ENCODE measurements around the gene DCN.
"Not testable (repeated sequence)": the region's sequence is repeated elsewhere in the genome, so short reads cannot be mapped to it uniquely, and the experiment has no call there.

DCN gene

DNA sequence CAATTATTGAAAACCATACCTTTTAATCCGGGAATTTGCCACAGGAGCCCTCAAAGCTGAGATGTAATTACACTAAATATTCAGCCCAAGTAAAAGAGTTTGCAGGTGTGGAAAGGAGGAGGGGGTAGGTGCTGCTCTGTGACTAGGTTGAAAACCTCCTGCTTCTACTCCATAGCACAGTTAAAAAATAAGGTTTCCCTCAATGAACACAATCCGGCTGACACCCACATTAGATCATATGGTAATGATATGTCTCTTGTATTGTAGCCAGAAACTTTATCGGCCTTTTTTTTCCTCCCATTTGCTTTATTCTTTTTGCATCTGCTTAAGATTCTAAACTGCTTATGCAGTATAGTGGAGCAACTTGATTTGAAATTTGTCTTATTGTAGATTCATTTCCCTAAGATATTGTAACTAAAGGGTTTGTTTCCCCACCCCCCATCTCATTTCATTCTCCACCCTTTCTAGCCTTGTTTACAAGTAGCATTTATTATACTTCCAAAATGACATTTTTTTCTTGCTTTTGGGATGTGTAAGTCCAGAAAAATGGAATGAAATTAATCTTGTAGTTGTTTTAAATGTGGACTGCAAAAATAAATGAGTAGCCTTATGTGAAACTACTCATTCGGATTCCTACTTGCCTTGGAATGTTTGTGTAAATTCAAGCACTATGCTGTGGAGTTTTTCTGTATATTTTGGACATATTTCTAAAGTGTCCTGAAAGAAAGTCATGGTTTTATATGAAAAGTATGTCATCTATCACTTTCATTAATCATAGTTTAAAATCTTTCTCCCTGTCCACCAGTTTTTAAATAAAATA lies at the start of gene DCN:
Gene DCN, minus strand, starts transcription at position 182 of the 820 bp plus-strand sequence. CDS start 4,265 bp downstream, outside the sequence.
- in situ Hi-C loops (cut with HindIII; ENCODE audit: low sequenced_read_pairs), result no loop called here

- in situ Hi-C loops (cut with HindIII; ENCODE audit: low sequenced_read_pairs), result no loop called here
These were observed 48.2 kb upstream of the DCN start for GRCh38 chr12:91230841-91231240.

- in situ Hi-C loops (cut with HindIII; ENCODE audit: low sequenced_read_pairs), result no loop called here
These were observed 44.3 kb upstream of the DCN start for GRCh38 chr12:91226951-91227350.

GRCh38 chr12:91225316-91225715 lies 42.7 kb upstream of the DCN start:
- in situ Hi-C loops (cut with HindIII; ENCODE audit: low sequenced_read_pairs), result no loop called here

DNA sequence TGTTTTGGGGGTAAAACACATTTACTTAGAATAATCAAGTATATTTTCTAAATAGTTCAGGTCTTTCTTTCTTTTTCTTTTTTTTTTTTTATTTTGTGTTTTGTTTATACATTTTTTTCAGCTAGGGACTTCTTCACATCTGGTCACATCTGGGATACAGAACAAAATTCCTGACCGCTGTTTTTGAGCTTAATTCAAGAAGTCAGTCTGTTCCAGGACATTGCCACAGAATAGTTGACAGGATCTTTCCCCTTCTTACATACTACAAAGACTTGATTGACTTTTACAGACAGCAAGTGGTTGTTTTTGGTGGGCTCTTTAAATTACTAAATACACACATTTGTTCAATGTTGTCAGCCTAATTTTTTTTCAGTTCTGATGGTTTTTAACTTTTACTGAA lies 41.8 kb upstream of the DCN start:
- in situ Hi-C loops (cut with HindIII; ENCODE audit: low sequenced_read_pairs), result no loop called here

GRCh38 chr12:91222746-91223145 lies 40.1 kb upstream of the DCN start:
- in situ Hi-C loops (cut with HindIII; ENCODE audit: low sequenced_read_pairs), result no loop called here

DNA sequence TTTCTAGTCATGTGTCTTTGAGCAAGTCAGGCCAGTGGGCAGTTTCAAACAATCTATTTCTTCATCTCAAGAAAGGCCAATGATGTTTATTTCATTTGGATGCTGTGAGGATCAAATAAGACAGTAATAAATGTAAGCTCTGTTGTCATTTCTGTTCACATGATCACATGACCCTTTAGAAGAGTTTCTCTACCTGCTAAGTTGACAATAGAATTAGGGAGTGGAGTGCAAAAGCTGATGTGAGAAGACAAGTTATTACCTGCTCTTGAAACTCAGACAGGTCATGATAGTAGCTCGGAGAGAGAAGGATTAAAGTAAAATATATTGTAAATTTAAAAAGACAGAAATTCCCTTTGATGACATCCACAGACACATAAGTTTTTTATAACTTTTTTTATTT lies 37.3 kb upstream of the DCN start:
- in situ Hi-C loops (cut with HindIII; ENCODE audit: low sequenced_read_pairs), result no loop called here

DNA sequence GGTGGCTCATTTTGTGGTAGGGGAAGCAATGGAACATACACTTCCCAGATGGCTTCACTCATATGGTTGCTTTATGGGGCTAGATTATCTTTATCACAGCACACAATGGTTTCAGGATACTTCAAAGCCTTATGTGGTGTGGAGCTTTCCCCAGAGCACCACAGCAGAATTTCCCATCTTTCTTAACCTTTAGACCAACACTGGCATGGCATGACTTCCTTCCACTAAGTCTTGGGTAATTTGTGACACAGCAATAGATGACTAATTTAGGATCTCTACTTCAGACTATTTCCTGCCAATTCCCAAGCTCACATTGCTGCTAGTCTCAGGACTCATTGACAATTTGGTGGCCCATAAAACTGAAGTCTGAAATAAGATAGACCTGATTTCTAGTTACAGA lies 36.9 kb upstream of the DCN start:
- in situ Hi-C loops (cut with HindIII; ENCODE audit: low sequenced_read_pairs), result no loop called here

GRCh38 chr12:91216871-91217270 lies 34.3 kb upstream of the DCN start:
- in situ Hi-C loops (cut with HindIII; ENCODE audit: low sequenced_read_pairs), result no loop called here

- in situ Hi-C loops (cut with HindIII; ENCODE audit: low sequenced_read_pairs), result no loop called here
These were observed 33.4 kb upstream of the DCN start for GRCh38 chr12:91215940-91216454.

- in situ Hi-C loops (cut with HindIII; ENCODE audit: low sequenced_read_pairs), result no loop called here
These were observed 29.2 kb upstream of the DCN start for GRCh38 chr12:91211866-91212265.

DNA sequence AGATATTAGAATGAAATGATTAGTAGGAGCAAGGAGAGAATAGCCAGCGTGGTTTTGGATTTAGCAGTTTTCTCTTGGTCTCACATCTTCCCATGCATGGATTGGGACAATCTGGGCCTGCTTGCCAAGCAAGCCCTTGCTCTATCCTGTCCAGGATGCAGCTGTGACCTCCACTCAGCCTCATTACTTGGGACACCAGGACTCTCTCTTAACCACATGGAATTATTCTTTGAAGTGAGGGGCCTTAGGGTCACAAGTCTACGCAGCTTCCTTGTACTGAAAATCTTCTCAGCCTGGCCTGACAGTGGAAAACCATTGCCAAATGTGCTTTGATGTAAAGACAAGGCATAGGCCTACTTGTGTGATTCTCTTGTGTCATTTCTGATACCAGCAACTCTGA lies 28.0 kb upstream of the DCN start:
- in situ Hi-C loops (cut with HindIII; ENCODE audit: low sequenced_read_pairs), result no loop called here

DNA sequence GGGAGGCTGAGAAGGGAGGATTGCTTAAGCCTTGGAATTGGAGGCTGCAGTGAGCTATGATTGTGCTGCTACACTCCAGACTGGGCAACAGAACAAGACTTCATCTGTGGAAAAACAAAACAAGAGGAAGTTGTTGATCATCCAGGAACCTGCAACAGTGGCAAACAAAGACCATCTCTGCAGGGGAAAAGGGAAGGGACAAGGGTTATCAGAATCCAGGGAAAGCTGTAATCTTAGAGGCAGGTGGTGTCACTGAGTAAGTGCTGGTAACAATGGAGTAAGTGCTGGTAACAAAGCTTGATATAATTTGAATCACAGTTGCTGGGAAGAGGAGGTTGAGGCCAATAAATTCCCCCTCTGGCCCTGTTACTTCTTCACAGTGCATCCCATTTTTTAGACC lies 27.5 kb upstream of the DCN start:
- in situ Hi-C loops (cut with HindIII; ENCODE audit: low sequenced_read_pairs), result no loop called here

DNA sequence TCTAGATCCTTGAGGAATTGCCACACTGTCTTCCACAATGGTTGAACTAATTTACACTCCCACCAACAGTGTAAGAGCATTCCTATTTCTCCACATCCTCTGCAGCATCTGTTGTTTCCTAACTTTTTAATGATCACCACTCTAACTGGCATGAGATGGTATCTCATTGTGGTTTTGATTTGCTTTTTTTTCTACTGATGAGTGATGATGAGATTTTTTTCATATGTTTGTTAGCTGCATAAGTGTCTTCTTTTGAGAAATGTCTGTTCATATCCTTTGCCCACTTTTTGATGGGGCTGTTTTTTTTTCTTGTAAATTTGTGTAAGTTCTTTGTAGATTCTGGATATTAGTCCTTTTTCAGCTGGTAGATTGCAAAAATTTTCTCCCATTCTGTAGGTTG lies 24.7 kb upstream of the DCN start:
- in situ Hi-C loops (cut with HindIII; ENCODE audit: low sequenced_read_pairs), result not testable (repeated sequence)

- in situ Hi-C loops (cut with HindIII; ENCODE audit: low sequenced_read_pairs), result no loop called here
These were observed 23.2 kb upstream of the DCN start for GRCh38 chr12:91205811-91206210.

- in situ Hi-C loops (cut with HindIII; ENCODE audit: low sequenced_read_pairs), result no loop called here
These were observed 21.8 kb upstream of the DCN start for GRCh38 chr12:91204421-91204820.

GRCh38 chr12:91203610-91204009 lies 21.0 kb upstream of the DCN start:
- in situ Hi-C loops (cut with HindIII; ENCODE audit: low sequenced_read_pairs), result no loop called here

GRCh38 chr12:91202390-91202789 lies 19.8 kb upstream of the DCN start:
- in situ Hi-C loops (cut with HindIII; ENCODE audit: low sequenced_read_pairs), result no loop called here

DNA sequence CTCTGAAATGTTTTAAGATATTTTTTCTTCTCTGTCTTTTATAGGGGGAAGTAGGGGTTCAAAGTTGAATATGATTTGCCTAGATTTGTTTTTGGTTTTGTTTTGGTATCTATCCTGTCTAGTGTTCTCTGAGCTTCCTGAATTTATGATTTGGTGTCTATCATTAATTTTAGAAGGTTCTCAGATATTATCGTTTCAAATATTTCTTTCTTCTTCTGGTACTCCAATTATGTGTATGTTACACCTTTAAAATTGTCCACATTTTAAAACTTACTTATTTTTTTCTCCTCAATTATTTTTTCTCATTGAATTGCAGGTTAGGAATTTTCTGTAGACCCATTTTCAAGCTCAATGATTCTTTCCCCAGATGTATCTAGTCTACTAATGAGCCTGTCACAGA lies 13.8 kb upstream of the DCN start:
- in situ Hi-C loops (cut with HindIII; ENCODE audit: low sequenced_read_pairs), result no loop called here

DNA sequence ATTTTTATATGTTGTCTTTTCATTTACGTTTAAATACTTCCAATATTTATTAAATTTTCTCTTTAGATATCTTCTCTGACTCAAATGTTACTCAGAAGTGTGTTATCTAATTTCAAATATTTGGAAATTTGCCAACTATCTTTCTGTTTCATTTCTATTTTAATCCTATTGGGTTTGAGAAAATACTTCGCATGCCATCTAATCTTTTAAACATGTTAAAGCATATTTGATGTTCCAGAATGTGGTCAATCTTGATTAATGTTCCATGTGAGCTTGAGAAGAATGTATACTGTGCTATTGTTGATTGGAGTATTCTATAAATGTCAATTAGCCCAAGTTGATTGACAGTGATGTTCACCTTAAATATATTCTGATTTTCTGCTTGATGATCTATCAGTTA lies 11.9 kb upstream of the DCN start:
- in situ Hi-C loops (cut with HindIII; ENCODE audit: low sequenced_read_pairs), result no loop called here

GRCh38 chr12:91191513-91192111 lies 9.0 kb upstream of the DCN start:
- in situ Hi-C loops (cut with HindIII; ENCODE audit: low sequenced_read_pairs), result no loop called here

DNA sequence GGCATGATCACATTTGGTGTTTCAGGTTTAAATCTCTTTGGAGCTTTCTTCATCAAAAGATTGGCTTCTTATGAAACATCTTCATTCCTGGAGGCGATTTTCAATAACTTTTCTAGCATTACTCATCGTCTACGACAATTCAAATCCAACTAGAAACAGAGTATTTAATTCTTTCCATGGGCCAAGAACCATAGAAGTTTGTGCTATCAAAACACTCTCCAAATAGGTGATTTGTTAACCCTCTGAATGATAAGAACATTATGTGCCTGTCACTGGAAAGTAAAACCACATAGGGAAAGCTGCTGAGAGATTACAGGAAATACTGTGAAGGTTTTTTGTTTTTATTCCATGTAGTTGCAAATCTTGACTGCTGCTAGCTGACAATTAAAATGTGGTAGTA lies 6.9 kb upstream of the DCN start:
- in situ Hi-C loops (cut with HindIII; ENCODE audit: low sequenced_read_pairs), result loop anchor here (5.0 kb wide), 1 partner anchor 87 kb away; no protein-coding TSS in a partner anchor
